OCI-LY3 (cell line): Measurements from ENCODE around the gene PYCR2.

ENCODE experiments used
- CTCF ChIP-seq: fragments of 200-600, 300-600 bp; sonication (generic); IDR thresholded peaks from 2 replicates; pipeline ENCODE4 v1.5.1; 2014; ENCODE audit warnings: antibody characterized with exemption, low read length, low read depth
- EZH2phosphoT487 ChIP-seq: fragments of 200-600 bp; shearing (Covaris generic); IDR thresholded peaks from 2 replicates; pipeline ENCODE4 v1.6.1; 2018; ENCODE audit warnings: antibody characterized with exemption, mixed run types, low read depth

- no peak for TF ChIP-seq CTCF
- TF ChIP-seq EZH2phosphoT487, result no peak
Measured at GRCh38 chr1:225958041-225958440, 34.0 kb upstream of the PYCR2 start.
